ENCODE measurements around the gene ALKBH2. TPM values are rescaled to one million over a fixed set of nuclear protein-coding genes. Genes with fewer than 3 reads are reported as not detected.

ALKBH2 gene
- polyA plus RNA-seq, 1 donor from 2014 or later: 44.0 TPM

DNA sequence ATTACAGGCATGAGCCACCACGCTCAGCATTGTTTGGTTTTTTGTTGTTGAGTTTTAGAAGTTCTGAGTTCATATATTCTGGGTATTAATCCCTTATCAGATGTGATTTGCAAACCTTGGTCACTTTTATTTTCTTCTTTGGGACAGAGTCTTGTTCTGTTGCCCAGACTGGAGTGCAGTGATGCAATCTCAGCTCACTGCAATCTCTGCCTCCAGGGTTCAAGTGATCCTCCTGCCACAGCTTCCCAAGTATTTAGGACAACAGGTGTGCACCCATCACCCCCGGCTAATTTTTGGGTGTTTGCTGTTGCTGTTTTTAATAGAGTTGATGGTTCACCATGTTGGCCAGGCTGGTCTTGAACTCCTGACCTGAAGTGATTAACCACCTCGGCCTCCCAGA, 29.1 kb downstream of the ALKBH2 start:
- no peaks in the 10 kb centered on the region for H4K20me1 ChIP-seq (ENCODE audit: insufficient read depth)
- H3K9me2 ChIP-seq (ENCODE audit: insufficient read depth, low read length): no peaks in the 10 kb centered on the region
- no peaks in the 10 kb centered on the region for H3K27me3 ChIP-seq (ENCODE audit: insufficient read depth, low read depth, low read length)
- no peaks in the 10 kb centered on the region for H3K9me3 ChIP-seq (ENCODE audit: low read length)
- no peaks in the 10 kb centered on the region for H3K36me3 ChIP-seq (ENCODE audit: insufficient read depth, low read length)
- no peaks in the 10 kb centered on the region for H3K79me2 ChIP-seq (replicated peaks; ENCODE audit: insufficient read depth, low read length)
- no peak overlapping the region for H3K9ac ChIP-seq (ENCODE audit: low read length)
- H3K27ac ChIP-seq (ENCODE audit: low read length): no peak overlapping the region
- H3K4me3 ChIP-seq (ENCODE audit: low read length): no peak overlapping the region
- H3F3A ChIP-seq (ENCODE audit: insufficient read depth, low read length, poor library complexity, severe bottlenecking): no peaks in the 10 kb centered on the region
- H3K4me2 ChIP-seq (ENCODE audit: low read length): no peak overlapping the region
- no peak overlapping the region for H2AFZ ChIP-seq (ENCODE audit: low read depth, low read length)
- TF ChIP-seq, protein P1, sequence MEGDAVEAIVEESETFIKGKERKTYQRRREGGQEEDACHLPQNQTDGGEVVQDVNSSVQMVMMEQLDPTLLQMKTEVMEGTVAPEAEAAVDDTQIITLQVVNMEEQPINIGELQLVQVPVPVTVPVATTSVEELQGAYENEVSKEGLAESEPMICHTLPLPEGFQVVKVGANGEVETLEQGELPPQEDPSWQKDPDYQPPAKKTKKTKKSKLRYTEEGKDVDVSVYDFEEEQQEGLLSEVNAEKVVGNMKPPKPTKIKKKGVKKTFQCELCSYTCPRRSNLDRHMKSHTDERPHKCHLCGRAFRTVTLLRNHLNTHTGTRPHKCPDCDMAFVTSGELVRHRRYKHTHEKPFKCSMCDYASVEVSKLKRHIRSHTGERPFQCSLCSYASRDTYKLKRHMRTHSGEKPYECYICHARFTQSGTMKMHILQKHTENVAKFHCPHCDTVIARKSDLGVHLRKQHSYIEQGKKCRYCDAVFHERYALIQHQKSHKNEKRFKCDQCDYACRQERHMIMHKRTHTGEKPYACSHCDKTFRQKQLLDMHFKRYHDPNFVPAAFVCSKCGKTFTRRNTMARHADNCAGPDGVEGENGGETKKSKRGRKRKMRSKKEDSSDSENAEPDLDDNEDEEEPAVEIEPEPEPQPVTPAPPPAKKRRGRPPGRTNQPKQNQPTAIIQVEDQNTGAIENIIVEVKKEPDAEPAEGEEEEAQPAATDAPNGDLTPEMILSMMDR (IDR thresholded peaks at IDR 0.05; ENCODE audit: poor library complexity, severe bottlenecking): no peak
- TF ChIP-seq POLR2AphosphoS5 (IDR thresholded peaks at IDR 0.05) (no peak), SMC3 (conservative IDR thresholded peaks at IDR 0.05; ENCODE audit: poor library complexity) (no peak), EZH2 (IDR thresholded peaks at IDR 0.05; ENCODE audit: borderline replicate concordance, insufficient read depth, low read length, poor library complexity, severe bottlenecking) (no peak), RAD21 (conservative IDR thresholded peaks at IDR 0.05) (no peak), MXI1 (conservative IDR thresholded peaks at IDR 0.05; ENCODE audit: poor library complexity, severe bottlenecking) (no peak), TAF1 (IDR thresholded peaks at IDR 0.05; ENCODE audit: low read depth) (no peak), REST (IDR thresholded peaks at IDR 0.05; ENCODE audit: borderline replicate concordance) (no peak), EP300 (conservative IDR thresholded peaks at IDR 0.05; ENCODE audit: poor library complexity, severe bottlenecking) (no peak)

DNA sequence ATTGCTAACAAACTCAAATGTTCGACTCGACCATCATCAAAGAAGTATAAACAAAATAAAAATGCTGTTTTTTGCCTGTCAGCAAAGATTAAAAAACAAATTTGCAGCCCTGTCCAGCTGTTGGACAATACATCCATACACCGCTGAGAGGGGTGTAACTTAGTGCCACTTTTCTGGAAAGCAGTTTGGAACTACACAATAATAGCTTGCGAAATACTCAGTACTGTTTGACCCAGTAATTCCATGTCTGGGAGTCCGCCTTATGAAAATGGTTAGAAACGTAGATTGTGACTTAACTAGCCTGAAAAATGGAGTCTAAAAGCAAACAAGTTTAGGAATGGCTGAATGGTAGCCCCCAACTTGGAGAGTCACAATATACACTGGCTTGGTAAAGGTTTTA, 34.5 kb downstream of the ALKBH2 start:
- Histone ChIP-seq H3K9ac (ENCODE audit: low read length) (no peak overlapping the region), H3K36me3 (ENCODE audit: insufficient read depth, low read length) (no peaks in the 10 kb centered on the region), H2AFZ (ENCODE audit: low read depth, low read length) (no peak overlapping the region), H3K4me2 (ENCODE audit: low read length) (no peak overlapping the region), H3K9me3 (ENCODE audit: low read length) (no peaks in the 10 kb centered on the region), H3K9me2 (ENCODE audit: insufficient read depth, low read length) (no peaks in the 10 kb centered on the region), H3K27me3 (ENCODE audit: insufficient read depth, low read depth, low read length) (no peaks in the 10 kb centered on the region), H3K27ac (ENCODE audit: low read length) (no peak overlapping the region), H4K20me1 (ENCODE audit: insufficient read depth) (no peaks in the 10 kb centered on the region), H3F3A (ENCODE audit: insufficient read depth, low read length, poor library complexity, severe bottlenecking) (no peaks in the 10 kb centered on the region), H3K4me3 (ENCODE audit: low read length) (no peak overlapping the region), H3K79me2 (replicated peaks; ENCODE audit: insufficient read depth, low read length) (peaks cover 12% of the 10 kb centered on the region)
- TF ChIP-seq MXI1 (conservative IDR thresholded peaks at IDR 0.05; ENCODE audit: poor library complexity, severe bottlenecking): no peak
- no peak for TF ChIP-seq SMC3 (conservative IDR thresholded peaks at IDR 0.05; ENCODE audit: poor library complexity)
- no peak for TF ChIP-seq POLR2AphosphoS5 (IDR thresholded peaks at IDR 0.05)
- TF ChIP-seq RAD21 (conservative IDR thresholded peaks at IDR 0.05): no peak
- TF ChIP-seq EZH2 (IDR thresholded peaks at IDR 0.05; ENCODE audit: borderline replicate concordance, insufficient read depth, low read length, poor library complexity, severe bottlenecking): no peak
- TF ChIP-seq REST (IDR thresholded peaks at IDR 0.05; ENCODE audit: borderline replicate concordance): no peak

Data from neural cell (in vitro differentiated cells).